HG03108 (cell line): Measurements from ENCODE around the gene PIGQ.

Source experiments
- ATAC-seq: cut with Tn5 transposase; IDR thresholded peaks from one replicate; pipeline ENCODE4 v1.9.1; 2021; ENCODE audit warnings: moderate library complexity; ENCODE audit not compliant: unreplicated experiment

The PIGQ gene

GRCh38 chr16:566475-567372 is 3.0 kb upstream of the PIGQ start, which contains the start of gene NHLRC4:
NHLRC4 (plus strand) TSS chr16:567005; CDS start chr16:568048, 1,043 bp downstream.
- peak; percentile 59 for ATAC-seq

GRCh38 chr16:567373-568256 is 2.2 kb upstream of the PIGQ start:
- ATAC-seq = no peak

GRCh38 chr16:568401-569258 is 1.1 kb upstream of the PIGQ start:
- ATAC-seq = no peak

GRCh38 chr16:572865-573650 is 3.3 kb downstream of the PIGQ start:
- ATAC-seq = no peak

GRCh38 chr16:574021-574760 is 4.4 kb downstream of the PIGQ start:
- no peak for ATAC-seq

GRCh38 chr16:575354-576196 is 5.8 kb downstream of the PIGQ start:
- no peak for ATAC-seq

- ATAC-seq = no peak
Observed at GRCh38 chr16:576197-576822, 6.5 kb downstream of the PIGQ start.

- ATAC-seq = no peak
Observed at GRCh38 chr16:576823-577201, 7.0 kb downstream of the PIGQ start.

GRCh38 chr16:577796-578195 is 8.0 kb downstream of the PIGQ start:
- ATAC-seq = no peak

- ATAC-seq = no peak
Observed at GRCh38 chr16:578232-578869, 8.6 kb downstream of the PIGQ start.

GRCh38 chr16:578870-579405 is 9.2 kb downstream of the PIGQ start:
- ATAC-seq = no peak

- ATAC-seq = no peak
Observed at GRCh38 chr16:580141-580945, 10.6 kb downstream of the PIGQ start.

- ATAC-seq = no peak
Observed at GRCh38 chr16:580946-581498, 11.3 kb downstream of the PIGQ start.

GRCh38 chr16:582218-582613 is 12.4 kb downstream of the PIGQ start:
- ATAC-seq = no peak

- ATAC-seq = no peak
Observed at GRCh38 chr16:582614-583331, 13.0 kb downstream of the PIGQ start.

- ATAC-seq = no peak
Observed at GRCh38 chr16:583470-583814, 13.7 kb downstream of the PIGQ start.
